AG09319 (cell line): Measurements from ENCODE around the gene DTD1.

ENCODE experiments used
- DNase-seq: peaks from one replicate; pipeline ENCODE4 v3.0.0-alpha.2; 2010; ENCODE audit warnings: low read depth; ENCODE audit errors: extremely low read depth
- CTCF ChIP-seq: IDR thresholded peaks from 2 replicates; pipeline ENCODE4 v1.5.1; 2011; ENCODE audit warnings: low read depth, mild to moderate bottlenecking, inconsistent platforms, low read length, moderate library complexity

Gene DTD1

DNA sequence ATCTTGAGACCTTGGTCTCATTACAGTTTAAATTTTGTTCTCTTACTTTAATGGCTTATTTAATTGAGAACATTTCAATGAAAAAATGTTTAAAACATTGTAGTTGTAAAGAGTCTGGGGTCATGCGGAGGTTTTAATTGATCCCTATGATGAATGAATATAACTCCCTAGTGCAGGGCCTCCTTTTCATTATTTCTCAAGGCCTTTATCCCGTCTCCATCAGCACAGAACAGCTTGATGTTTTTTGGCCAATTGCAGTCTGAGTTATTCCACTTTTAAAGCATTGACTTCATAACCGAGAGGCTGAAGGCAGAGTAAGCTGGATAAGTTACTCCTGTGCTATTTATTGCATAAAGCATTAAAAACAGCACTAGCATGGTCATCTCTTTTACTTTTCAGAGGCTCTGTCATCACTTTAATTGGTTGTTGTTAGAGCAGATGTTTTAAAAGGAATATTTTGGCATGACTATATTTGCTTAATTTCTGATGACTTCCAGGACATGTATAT lies 83.4 kb downstream of the DTD1 start:
- no peak for DNase-seq
- TF ChIP-seq CTCF = no peak

DNA sequence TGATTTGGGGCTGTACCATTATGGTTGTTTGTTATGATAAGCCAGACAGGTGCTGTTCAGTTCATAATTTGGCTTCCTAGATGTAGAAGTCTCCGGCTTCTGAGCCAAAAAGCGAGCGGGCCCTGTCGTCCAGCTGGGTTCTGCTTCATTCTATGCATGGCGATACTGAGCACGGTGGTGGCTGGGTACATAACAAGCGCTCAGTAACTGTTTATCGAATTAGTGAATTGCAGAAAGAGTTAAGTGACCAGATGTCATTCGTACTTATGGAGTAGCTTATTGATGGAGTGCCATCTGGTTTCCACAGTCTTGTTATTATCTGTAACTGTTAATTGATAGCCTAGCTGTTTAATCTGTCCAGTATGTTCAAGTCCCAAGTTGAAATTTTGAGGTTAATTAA lies 85.0 kb downstream of the DTD1 start:
- DNase-seq = no peak
- no peak for TF ChIP-seq CTCF

- TF ChIP-seq CTCF = no peak
- DNase-seq = no peak
Observed at GRCh38 chr20:18676396-18676795, 88.5 kb downstream of the DTD1 start.

DNA sequence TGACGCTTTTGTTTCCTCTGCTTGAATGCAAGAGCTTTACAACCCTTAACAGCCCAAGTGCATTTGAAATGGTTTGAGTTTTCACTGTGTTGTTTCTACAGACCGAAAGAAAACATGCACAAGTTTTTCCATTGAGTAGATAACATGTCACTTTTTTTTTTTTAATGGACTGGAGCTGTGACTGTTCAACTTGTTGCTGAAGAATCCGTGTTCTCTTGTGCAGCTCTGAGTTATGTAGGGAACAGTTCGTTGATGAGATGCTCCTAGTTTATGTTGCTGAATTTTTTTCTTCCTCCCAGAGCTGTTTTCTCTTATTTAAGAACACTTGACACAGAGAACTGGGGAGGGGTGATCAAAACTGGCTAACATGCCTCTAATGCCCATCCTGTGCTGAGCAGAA lies 89.3 kb downstream of the DTD1 start:
- no peak for TF ChIP-seq CTCF
- no peak for DNase-seq

GRCh38 chr20:18678549-18679419 lies 90.9 kb downstream of the DTD1 start:
- DNase-seq = no peak
- TF ChIP-seq CTCF = no peak

DNA sequence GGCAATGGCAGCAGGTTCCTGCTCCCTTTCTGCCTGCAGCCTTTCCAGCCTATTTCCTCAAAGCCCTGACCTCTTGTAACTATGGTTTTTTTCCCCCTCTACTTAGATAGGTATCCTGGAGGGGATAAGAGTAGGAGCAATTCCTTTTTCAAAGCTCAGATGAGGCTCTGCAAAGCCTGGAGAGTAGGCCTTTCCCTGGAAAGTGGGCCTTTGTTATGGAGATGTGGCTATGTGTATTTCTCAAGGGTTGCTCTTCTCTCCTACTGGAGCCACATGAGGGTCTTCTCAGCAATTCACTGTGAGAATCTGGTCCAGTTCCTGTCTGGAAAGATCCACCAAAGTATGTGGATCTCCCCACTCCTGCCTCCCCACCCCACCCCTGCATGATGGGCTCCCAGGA lies 96.0 kb downstream of the DTD1 start:
- no peak for DNase-seq
- TF ChIP-seq CTCF = no peak

GRCh38 chr20:18684775-18685174 lies 96.9 kb downstream of the DTD1 start:
- no peak for DNase-seq
- no peak for TF ChIP-seq CTCF
